HL-60/S4 treated with phorbol 12-myristate 13-acetate at 8.2 ng/mL for 4 days and 3 days (cell line): Measurements from ENCODE around the gene TUFM.
"Not testable (repeated sequence)": the region's sequence is repeated elsewhere in the genome, so short reads cannot be mapped to it uniquely, and the experiment has no call there.

Source experiments
- in situ Hi-C: fragments of 300-500 bp; cut with MboI; formaldehyde crosslinking; loops from 2 replicates; pipeline ENCODE4 v1.15.0; 2022; ENCODE audit warnings: low sequenced_read_pairs

The TUFM gene

GRCh38 chr16:28802235-28803019 is 43.7 kb downstream of the TUFM start:
- in situ Hi-C loops, result not testable (repeated sequence)
